HT1080 (cell line): ENCODE results near the gene BABAM2. TPM values are rescaled to one million over a fixed set of nuclear protein-coding genes. Genes with fewer than 3 reads are reported as not detected.

ENCODE experiments used
- DNase-seq: peaks from one replicate; pipeline ENCODE4 v3.0.0-alpha.2; 2015; ENCODE audit warnings: low read depth
- total RNA-seq: library from RNA; depleted of rRNA; stranded (reverse); fragments of >200 nt; shearing (Covaris generic); gene quantifications from 2 replicates; pipeline ENCODE4 v1.2.3, GENCODE V29; 2014

The BABAM2 gene
- total RNA-seq, 1 experiment from 2014 or later = 31.8 TPM

DNA sequence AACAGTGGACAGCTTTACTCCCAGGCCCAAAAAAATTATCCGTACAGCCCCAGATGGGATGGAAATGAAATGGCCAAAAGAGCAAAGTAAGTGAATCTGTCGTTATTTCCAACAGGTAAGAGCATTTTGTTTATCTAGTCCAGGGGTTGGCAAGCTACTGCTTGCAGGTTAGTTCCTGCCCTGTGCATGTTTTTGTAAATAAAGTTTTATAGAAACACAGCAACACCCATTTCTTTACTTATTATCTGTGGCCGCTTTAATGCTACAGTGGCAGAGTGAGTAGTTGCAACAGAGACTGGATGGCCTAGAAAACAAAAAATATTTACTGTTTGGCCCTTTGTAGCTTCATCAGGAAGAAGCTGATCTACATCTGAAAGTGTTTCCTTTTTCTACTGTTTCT lies 407.9 kb downstream of the BABAM2 start:
- DNase-seq = no peak

GRCh38 chr2:28300485-28301341 lies 410.2 kb downstream of the BABAM2 start:
- DNase-seq = no peak

GRCh38 chr2:28305202-28305601 lies 414.7 kb downstream of the BABAM2 start:
- DNase-seq = no peak

DNA sequence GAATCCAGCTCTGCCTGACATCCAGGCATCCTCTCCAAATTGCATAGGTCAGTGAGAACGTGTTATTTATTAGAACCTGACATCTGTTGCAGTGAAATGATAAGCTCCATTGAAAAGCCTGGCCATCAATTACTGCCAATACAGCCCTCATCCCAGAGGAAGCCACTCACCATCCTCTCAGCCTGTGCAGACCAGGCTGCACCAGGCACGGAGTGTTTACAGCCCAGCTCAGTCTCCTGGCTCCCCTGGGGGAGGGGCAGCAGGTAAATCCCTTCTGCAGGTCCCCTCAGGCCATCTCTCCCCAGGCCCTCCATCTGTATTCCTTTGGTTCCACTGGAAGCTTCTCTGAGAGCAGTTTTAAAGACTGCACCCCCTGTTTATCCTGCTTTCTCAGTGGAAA lies 419.6 kb downstream of the BABAM2 start:
- DNase-seq = no peak

GRCh38 chr2:28311660-28312249 lies 421.2 kb downstream of the BABAM2 start:
- DNase-seq = no peak

DNA sequence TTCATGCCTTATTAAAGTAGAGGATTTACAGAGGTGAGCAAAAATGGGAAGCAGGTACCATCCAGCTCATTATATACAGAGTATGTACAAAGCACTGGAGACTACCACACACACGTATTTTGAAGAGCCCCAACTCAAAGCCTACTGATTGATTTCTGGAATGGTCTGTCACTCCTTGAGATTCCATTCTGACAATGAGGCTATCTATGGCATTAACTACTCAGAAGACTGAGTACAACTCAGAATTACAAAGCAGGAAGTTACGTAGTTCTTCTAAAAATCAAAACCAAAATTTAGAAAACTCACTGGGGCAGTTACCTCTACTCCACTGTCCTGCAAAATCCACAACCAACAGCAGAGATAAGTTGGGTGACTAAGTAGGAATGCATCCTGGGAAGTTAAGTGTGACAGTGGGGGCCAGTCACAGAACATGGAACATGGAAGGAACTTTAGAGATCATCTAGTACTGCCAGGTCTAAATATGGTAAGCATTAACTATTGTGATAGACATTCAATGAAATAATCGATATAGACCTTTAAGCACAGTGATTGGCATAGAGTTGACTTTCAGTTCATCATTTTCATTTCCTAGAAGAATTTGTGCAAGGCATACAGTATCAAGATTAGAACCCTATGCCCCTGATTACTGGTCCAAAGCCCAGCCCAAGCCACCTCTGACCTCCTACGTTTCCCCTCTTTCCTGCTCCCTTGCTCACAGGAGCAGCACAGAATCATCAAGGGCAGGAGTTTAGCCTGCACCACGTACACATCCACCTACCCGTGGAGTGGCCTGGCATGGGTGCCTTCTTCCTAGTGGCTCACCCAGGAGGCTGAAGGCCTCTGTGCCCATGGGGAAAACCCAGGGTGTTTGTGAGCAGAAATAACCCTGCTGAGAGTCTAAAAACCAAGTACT lies 422.0 kb downstream of the BABAM2 start:
- DNase-seq = no peak

- DNase-seq = no peak
Measured at GRCh38 chr2:28313220-28313784, 422.8 kb downstream of the BABAM2 start.

DNA sequence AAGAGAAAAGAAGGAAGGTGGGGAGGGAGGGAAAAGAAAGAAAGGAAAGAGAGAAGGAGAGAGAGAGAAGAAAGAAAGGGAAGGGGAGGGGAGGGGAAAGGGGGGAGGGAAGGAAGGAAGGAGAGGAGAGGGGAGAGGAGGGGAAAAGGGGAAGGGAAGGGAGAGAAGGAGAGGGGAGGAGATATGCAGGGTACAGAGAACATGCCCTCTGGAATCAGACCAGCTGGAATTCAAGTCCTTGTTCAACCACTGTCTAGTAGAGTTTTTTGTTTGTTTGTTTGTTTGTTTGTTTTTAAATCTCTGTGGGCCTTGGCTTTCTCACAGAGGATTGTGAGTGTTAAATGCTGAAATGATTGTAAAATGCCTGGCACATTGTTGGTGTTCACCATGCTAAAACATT lies 424.4 kb downstream of the BABAM2 start:
- DNase-seq = no peak

DNA sequence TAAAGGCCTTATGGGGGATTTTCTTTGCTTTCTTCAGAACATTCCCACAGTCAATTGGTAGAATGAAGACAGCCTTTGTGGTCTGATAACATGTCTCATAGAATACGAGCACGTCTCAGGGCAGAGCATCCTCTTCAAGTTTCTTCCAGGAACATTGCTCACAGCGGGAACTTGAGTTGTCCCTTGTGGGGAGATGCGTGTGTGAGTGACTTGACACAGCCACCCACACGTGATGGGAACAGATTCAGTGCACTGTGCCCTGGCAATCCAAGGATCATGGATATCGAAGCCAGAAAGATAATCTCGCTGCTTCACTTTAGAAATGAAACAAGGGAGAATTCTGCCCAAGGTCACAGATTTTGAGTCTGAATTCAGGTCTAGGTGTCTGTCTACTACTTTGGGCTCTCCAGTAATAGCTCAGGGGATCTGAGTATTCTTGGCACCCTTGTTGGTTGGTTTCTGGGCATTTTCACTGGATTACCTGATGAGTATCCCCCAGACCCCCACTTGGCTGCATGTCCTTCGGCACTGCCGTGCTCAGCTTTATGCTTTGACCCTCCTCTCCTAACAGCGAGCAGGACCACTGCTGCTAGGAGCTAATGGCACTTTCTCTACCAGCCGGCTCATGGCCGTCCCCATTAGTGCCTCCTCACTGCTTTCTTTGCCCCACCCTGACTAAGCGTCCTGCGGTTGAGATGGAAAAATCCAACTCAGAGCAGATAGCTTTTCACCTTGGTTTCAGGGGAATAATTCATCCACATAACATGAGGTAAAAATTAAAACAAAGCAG lies 426.2 kb downstream of the BABAM2 start:
- DNase-seq = no peak

DNA sequence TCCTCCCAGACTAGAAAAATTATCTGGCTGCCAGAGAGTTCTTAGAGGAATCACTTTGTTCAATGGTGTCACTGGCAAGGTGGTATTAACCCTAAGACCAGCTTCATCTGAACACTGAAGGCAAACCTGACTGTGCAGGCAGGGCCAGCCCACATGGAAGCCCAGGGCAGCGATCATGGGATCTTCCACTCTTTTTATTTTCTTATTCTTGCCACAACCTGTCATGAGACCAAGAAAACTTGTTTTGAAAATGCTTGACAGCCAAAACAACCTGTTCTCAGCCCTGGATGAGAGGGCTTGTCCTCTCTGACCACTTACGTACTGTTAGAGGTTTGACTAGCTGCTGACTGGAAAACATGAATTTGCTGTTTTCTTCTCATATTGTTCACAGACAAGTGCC lies 426.9 kb downstream of the BABAM2 start:
- DNase-seq = no peak

DNA sequence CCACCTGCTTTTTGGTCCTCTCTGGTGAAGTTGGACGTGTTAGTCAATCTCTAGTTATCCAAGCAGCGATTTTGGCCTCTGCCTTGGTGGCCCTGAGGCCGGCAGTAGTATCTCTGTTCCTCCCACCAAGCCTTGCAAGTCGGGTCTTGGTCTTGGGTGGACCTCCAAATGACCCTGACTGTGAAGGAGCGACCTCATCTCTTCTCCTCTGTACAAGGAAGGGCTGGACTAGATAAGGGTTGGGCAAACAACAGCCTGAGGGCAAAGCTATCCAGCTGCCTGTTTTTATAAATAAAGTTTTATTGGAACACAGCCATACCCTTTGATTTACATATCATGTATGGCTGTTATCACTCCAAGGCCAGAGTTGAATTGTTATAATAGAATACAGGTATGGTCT lies 427.5 kb downstream of the BABAM2 start:
- no peak for DNase-seq

DNA sequence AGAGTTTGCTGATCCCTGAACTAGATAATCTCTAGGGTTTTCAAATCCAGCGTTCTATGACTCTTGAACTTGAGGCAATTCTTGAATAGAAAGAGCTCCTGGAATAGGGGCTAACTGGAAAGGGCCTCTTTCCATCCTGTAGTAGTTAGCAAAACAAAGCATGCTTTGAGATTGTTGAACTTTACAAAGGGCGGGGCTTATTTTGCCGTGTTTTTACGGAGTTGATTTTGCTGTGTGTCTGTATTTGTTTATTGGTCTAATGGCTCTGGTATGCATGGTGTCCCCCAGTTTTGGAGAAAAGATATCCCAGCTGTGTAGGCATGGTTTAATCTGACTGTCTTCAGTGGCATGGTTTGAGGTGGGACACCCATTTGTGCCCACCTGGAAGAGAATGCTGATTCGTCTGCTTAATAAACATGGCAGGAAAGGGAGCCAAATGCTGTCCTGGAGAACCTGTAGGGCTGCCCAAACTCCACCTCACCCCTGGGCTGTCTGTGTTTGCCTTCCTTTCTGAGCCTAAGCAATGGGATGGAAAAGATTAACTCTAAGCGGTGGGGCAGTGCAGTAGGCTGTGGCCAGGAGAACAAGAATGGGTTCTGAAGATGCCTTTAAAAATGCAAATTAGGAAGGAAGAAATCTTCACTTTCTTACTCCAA lies 428.1 kb downstream of the BABAM2 start:
- DNase-seq = no peak

DNA sequence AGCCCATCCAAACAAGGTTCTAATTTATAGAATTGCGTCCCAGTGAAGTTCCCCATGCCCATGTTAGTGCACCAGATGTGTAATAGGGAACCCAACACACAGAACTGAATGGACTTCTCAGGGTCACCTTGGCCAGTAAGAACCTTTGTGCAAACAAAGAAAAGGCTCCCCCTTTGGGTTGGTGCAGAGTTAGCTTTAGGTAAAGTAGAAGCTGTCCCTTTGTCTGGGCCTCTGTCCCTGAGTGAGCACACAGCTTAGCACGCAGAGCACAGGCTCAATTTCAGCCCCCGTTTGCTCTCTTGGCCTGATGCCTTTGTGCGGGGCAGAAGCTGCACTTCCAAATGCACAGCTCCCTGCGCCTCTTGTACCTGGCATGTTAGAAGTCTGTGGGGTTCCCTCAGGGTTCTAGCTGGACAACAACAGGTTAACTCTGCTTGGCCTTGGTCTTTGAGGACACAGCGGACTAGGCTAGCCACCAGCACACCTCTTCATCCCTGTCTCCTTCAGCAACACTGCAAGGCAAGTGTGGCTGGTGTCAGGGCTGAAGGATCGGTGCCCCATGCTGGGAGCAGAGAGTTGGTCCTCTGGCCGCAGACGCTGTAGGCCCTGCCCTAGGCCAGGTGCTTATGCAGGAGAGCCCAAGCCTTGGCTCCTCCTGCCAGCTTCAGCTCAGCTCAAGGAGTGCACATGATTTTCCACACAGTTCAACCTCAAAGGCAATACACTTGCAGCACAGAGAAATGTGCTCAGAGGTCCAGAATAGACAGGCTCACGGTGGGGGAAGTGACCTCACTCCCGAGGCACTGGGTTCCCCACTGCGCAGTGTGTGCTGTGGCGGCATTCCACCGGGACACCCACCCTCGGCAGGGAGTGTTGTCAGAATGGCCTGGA lies 428.8 kb downstream of the BABAM2 start:
- DNase-seq = no peak

DNA sequence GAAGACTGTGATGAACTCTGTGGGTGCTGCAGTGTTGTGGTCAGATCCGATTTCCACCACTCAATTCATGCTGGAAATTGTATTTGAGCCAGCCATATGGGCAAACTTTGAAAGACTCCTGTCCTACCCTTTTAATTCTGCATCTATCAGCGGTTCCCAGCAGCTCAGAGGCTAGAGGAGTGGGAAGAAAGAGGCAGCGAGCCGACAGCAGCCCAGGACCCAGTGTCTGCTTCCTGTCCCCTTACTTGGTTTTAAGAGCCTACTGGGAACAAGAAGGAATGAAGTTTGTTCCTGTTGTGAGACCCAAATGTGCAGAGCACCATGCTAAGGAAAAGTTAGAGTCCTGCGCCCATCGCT lies 429.5 kb downstream of the BABAM2 start:
- DNase-seq = no peak

- no peak for DNase-seq
Measured at GRCh38 chr2:28320371-28320770, 429.8 kb downstream of the BABAM2 start.

GRCh38 chr2:28321426-28321825 lies 430.9 kb downstream of the BABAM2 start:
- no peak for DNase-seq

GRCh38 chr2:28322051-28322450 lies 431.5 kb downstream of the BABAM2 start:
- DNase-seq = no peak

- no peak for DNase-seq
Measured at GRCh38 chr2:28322456-28322855, 431.9 kb downstream of the BABAM2 start.

- DNase-seq = no peak
Measured at GRCh38 chr2:28322981-28323396, 432.5 kb downstream of the BABAM2 start.
